SK-MEL-5 (cell line): Measurements from ENCODE around the gene CD2AP. TPM values are rescaled to one million over a fixed set of nuclear protein-coding genes. Genes with fewer than 3 reads are reported as not detected.
"Not testable (repeated sequence)": the region's sequence is repeated elsewhere in the genome, so short reads cannot be mapped to it uniquely, and the experiment has no call there.

Experiments
- DNase-seq: peaks from one replicate; pipeline ENCODE4 v3.0.0-alpha.2; 2016; ENCODE audit warnings: low read depth, low spot score
- in situ Hi-C: cut with HindIII; loops from 2 replicates; pipeline ENCODE4 v1.10.0; 2016; ENCODE audit warnings: low sequenced_read_pairs, high pct_unique_total_duplicates, low pct_unique_long_range_greater_than_20kb
- total RNA-seq: library from RNA; depleted of rRNA; stranded (reverse); fragments of >200 nt; shearing (Covaris generic); gene quantifications from 2 replicates; pipeline ENCODE4 v1.2.3, GENCODE V29; 2014

Gene CD2AP
- total RNA-seq, 1 experiment from 2014 or later, result 26.5 TPM

DNA sequence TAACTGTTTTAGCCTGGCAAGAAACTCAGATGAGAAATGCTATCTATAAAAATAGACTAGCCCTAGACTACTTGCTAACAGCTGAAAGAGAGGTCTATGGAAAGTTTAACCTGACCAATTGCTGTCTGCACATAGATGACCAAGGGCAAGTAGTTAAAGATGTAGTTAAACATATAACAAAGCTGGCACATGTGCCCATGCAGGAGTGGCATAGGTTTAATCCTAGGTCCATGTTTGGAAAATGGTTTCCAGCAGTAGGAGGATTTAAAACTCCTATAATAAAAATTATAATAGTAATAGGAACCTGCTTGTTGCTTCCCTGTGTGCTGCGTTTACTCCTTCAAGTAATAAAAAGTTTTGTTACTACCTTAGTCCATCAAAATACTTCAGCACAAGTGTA lies 169.6 kb downstream of the CD2AP start:
- DNase-seq, result no peak
- in situ Hi-C loops, result no loop called here

GRCh38 chr6:47647626-47648025 lies 170.0 kb downstream of the CD2AP start:
- DNase-seq, in situ Hi-C loops: not testable (repeated sequence)

- in situ Hi-C loops, result no loop called here
Observed at GRCh38 chr6:47648031-47648430, 170.4 kb downstream of the CD2AP start.

GRCh38 chr6:47650553-47651432 lies 173.2 kb downstream of the CD2AP start:
- in situ Hi-C loops, result no loop called here

More at GRCh38 chr6:47648031-47648430, 170.4 kb downstream of the CD2AP start:
- no peak for DNase-seq

DNA sequence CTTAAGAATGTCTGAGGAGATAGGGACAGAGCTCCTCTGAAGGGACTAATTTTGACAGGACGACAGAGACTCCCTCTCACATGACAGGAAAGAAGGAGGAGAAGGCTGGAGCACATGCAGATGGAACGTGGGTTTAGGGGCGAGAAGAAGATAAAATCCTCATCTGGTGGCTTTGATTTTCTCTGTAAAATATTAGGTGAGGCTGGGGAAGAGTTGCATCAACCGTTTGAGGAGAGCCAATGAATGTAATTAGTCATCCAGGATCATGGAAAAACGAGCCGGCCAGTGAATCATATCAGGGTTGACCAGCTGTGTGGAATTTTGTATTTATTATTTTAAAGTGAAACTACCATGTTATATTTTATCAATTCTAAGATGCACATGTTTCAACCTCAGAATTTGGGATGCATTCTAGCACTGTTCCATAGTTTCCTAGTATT lies 173.9 kb downstream of the CD2AP start:
- in situ Hi-C loops, result no loop called here
- no peak for DNase-seq

More at GRCh38 chr6:47650553-47651432, 173.2 kb downstream of the CD2AP start:
- DNase-seq, result no peak

- no peak for DNase-seq
- in situ Hi-C loops, result no loop called here
Observed at GRCh38 chr6:47653706-47654105, 176.1 kb downstream of the CD2AP start.

- in situ Hi-C loops, result no loop called here
- no peak for DNase-seq
Observed at GRCh38 chr6:47654255-47654654, 176.7 kb downstream of the CD2AP start.

DNA sequence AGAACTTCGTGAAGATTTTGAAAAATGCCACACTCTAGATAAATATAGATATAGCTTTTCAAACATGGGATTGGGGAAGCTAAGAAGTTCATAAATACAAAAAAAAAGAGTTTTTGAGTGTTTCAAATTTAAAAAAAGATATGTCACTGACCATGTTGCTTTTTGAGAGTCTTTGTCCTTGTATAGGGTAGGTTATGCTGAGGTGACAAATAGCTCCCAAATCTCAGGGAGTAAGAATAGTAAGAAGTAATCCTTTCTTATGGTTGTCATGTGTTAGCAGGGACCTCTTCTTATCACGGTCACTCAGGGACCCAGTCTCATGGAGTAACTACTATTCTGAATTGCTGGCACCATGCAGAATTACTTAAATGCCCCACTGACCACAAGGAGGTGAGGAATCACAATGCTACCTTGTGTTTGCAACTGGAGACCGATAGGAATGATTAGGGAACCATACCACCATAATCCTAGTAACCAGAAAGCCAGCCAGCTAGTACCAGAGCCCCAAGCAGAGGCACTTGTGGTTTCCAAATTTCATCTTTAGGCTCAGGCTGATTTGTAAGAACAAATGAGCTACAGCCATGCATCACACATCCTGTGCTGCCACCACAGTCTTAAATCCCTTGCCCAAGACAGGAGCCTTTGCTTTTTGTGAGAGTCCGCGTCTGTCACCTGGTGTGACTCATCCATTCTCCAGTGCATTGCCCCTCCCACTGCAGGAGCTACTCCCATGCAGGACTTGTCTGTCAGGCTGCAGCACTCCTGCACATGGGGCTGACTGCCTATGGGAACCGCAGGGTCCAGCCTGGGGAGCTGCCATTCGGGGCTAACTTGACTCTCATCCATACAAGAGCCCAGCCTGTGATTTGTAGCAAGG lies 178.4 kb downstream of the CD2AP start:
- no peak for DNase-seq
- in situ Hi-C loops, result no loop called here

DNA sequence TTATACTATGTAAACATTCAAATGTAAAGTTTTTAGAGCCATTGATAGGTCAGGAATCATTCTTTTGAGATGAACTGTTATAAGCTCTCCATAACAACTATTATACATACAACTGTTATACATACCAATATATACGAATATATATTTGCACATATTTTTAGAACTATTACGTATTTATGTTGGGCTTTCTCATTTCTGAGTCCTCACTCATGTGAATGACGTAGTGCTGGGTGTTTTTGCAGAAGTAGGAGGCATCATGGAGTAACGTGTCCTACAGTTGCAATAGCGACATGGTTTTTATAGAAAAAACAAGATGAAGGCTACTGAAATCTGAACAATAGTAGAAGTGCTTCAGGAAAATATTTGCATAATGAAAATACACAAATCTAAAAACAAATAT lies 184.4 kb downstream of the CD2AP start:
- DNase-seq, result no peak
- in situ Hi-C loops, result no loop called here

DNA sequence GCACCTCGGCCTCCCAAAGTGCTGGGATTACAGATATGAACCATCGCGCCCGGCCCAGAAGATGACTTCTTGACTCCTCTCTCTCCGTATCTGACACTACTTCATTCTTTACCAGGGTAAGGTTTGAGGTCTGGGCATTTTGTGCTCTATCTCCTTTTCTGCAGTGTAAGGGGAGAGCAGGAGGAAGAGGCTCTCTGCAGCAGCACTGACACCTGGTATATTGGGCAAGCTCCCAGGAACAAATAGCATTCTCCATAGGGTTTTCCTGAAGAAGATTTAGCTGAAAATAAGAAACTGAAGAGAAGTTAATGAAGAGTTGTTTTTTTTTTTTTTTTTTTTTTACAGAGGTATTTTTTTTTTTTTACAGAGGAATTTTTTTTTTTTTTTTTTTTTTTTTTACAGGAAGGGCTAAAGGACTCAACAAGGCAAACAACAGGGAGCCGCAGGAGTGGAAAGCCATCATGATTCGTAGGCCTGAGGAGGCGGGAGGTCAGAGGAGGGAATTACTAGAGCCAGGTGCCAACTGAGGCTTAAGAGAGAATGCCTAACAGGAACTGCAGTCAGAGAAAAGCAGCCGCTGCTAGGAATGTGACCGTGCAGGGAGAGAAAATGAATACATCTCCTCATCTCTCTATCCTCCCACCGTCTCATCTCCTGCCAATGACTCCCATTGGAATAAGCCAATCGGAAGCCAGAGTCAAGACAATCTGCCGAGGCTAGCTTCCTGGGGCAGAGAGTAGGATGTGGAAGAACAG lies 186.1 kb downstream of the CD2AP start:
- in situ Hi-C loops, result no loop called here
- DNase-seq, result no peak

- in situ Hi-C loops, result no loop called here
- no peak for DNase-seq
Observed at GRCh38 chr6:47665112-47665511, 187.5 kb downstream of the CD2AP start.

DNA sequence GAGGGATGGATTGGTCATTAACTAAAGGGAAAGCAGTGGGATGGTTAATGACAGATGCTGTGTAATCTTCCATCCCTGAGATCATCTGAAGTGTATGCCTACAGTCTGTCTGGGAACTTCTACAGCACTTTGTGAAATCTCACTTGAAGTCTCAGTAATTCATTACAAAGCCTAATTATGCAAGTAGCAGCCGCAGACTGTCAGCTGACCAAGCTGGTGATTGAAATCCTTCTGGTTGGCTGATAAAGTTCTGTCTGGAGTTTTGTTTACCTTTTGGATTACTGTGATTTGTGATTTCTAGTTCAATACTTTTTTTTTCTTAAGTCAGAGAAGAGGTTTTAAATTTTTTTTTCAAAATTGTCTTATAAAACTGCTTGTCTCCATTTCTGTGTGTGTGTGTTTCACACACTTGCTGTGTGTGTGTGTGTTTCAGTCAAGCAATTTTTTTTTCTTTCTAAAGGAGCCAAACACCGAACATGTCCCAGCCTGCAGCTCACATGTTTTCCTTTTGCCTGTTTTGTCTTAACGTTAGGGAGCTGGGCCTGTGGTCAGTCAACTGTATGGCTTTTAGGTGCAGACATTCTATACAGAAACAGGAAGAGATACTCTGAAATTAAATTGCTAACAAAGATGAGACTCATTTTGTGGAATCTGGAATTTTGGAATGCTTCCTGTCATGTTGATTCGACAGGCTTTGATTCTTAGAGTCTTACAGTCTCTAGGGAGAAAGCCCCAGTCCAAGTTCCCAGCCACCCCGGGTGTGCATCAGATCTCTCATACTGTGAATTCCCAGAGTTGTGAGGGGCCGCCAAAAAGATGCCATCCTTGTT lies 192.3 kb downstream of the CD2AP start:
- peak; percentile 83 for DNase-seq
- in situ Hi-C loops, result no loop called here

DNA sequence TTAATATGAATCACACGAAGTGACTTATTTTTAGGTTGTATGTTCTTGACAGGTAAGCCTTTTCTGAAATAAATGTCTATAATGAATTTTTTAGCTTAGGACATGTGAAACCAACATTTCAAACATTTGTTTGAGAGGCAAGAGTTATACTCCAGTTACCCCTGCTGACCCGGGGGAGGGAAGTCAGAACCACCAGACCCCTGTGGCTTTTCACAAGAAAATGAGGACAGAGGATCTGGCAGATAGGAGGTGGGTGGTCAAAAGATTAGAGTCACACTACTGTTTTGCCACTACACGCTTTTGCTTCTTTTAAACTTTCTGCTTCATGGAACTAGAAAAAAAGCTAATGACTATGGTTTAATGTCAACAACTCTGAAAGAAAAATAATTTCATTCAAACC lies 193.3 kb downstream of the CD2AP start:
- in situ Hi-C loops, result no loop called here
- no peak for DNase-seq

DNA sequence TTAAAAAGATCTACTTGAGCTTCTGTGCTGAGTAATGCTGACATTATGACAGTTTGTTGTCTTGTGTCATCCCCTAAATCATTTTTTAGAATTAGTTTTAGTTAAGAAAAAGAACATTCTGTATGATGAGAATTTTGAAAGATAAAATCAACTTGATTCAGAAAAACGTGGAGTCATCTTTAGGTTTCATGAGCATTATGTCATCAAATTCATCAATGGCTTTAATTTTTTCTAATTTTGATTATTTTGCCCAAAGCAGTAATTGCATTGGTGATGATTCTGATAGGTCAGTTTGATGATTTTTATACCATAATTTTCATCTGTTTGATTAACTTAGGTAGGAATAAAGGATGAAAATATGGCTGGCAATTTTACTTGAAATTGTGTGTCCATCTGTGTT lies 194.2 kb downstream of the CD2AP start:
- DNase-seq, result no peak
- in situ Hi-C loops, result no loop called here

GRCh38 chr6:47672816-47673215 lies 195.2 kb downstream of the CD2AP start:
- in situ Hi-C loops, result no loop called here
- no peak for DNase-seq

GRCh38 chr6:47674673-47675072 lies 197.1 kb downstream of the CD2AP start:
- in situ Hi-C loops, result no loop called here

More at GRCh38 chr6:47674673-47675072, 197.1 kb downstream of the CD2AP start:
- no peak for DNase-seq
